D721Med (cell line): ENCODE results near the gene MAN1A2.

Experiments used
- DNase-seq: peaks from one replicate; pipeline ENCODE4 v3.0.0; 2011; ENCODE audit warnings: low spot score; ENCODE audit not compliant: insufficient read length
- FAIRE-seq: peaks from 2 replicates; lab custom pipeline; 2011; peaks lifted over from hg19 to GRCh38; lab: Jason Lieb, UNC
- TF ChIP-seq, protein P1 (sequence below): IDR thresholded peaks from 2 replicates; pipeline ENCODE4 v1.5.1; 2012; ENCODE audit warnings: mild to moderate bottlenecking, control low read depth; ENCODE audit not compliant: insufficient read depth; ENCODE audit errors: missing control alignments

MAN1A2 gene

GRCh38 chr1:117563492-117563875 lies 196.2 kb downstream of the MAN1A2 start:
- DNase-seq (no peak), FAIRE-seq (no peak)
- TF ChIP-seq, protein P1, sequence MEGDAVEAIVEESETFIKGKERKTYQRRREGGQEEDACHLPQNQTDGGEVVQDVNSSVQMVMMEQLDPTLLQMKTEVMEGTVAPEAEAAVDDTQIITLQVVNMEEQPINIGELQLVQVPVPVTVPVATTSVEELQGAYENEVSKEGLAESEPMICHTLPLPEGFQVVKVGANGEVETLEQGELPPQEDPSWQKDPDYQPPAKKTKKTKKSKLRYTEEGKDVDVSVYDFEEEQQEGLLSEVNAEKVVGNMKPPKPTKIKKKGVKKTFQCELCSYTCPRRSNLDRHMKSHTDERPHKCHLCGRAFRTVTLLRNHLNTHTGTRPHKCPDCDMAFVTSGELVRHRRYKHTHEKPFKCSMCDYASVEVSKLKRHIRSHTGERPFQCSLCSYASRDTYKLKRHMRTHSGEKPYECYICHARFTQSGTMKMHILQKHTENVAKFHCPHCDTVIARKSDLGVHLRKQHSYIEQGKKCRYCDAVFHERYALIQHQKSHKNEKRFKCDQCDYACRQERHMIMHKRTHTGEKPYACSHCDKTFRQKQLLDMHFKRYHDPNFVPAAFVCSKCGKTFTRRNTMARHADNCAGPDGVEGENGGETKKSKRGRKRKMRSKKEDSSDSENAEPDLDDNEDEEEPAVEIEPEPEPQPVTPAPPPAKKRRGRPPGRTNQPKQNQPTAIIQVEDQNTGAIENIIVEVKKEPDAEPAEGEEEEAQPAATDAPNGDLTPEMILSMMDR: no peak

DNA sequence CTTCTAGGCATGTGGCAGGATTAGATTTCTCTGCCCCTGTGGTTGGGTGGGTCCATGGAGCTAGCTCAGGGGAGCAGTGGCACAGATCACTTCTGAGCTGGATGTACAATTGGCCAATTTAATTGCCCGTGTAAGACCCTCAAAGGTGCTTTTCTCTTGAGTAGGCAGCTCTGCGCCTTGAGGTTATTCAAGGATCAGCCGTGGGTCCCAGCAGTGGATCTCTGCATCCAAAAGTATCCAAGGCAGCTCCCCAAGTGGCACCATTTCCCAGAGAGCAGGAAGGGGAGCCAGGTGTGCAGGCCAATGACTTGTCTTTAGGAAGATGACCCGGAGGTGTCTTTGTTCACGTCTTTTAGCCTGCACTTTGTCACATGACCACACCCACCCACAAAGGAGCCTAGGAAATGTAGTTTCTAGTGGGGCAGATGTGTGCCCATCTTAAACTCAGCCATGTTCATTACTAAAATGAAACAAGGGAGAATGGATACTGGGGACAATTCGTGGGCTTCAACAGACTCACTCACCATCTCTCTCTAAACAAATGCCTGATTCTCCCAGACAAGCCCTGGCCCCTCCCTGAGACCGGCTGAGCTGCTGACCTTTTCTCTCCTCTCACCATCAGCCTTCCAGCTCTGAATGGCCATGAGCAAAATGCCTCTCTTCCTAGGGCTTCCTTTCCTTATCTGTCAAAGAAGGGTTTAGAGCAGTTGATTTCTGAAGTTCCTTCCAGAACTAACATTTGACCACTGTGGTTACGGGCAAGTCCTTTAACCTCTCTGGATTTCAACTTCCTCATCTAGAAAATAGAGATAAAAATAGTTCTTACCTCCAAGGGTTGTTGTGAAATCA lies 197.2 kb downstream of the MAN1A2 start:
- no peak for FAIRE-seq
- TF ChIP-seq, protein P1: no peak
- no peak for DNase-seq

DNA sequence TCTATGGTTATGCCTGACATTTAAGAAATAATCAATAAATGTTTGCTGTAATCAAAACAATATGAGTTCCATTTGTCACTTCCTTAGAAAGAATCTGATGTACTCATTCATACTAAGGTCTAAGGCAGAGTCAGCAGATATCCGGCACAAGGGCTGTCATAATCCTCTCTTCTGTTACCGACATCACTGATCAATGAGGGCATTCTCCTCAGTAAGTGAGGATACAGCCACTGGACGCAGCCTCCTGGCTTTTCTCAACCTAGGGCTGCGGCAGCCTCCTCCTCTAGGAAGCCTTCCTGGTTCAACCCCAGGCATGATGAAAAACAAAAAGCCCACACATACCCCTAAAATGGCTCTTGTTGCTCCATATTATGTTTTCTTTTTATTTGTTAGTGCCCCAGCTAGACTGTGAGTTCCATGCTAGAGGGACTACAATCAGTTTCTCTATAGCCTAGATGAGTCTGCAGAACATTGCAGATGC lies 197.9 kb downstream of the MAN1A2 start:
- DNase-seq (no peak), FAIRE-seq (no peak)
- TF ChIP-seq, protein P1: no peak

DNA sequence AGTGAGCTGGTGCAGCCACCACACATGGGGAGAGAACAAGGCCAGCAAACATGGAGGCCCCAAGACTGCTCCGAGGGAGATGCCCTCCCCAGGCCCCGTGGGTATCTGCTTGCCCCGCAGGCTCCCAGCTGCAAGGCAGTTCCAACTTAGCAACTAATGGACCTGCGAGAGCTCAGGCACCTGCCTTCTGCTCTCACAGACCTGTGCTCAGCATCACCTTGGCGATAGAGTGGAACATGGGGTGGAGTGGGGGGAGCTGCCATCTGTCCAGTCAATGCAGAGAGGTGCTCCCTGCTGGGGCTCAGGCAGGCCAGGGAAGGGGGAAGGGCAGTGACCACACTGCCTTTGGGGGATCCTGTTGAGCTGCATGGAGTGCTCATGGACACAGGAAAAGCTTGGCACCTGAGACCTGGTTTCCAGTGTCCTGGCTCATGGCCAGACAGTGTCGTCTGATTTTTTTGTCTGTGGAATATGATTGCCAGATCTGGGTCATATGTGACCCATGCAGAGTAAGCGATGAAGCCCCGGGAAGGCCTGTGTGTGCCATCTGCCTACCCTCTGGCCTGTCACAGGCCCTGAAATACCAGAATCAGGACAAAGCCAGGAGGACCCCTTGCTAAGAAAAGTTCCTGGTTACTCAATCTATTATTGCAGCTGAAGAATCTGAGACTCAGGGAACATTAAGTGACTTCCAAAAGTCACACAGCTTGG lies 198.7 kb downstream of the MAN1A2 start:
- no peak for FAIRE-seq
- TF ChIP-seq, protein P1: no peak

DNA sequence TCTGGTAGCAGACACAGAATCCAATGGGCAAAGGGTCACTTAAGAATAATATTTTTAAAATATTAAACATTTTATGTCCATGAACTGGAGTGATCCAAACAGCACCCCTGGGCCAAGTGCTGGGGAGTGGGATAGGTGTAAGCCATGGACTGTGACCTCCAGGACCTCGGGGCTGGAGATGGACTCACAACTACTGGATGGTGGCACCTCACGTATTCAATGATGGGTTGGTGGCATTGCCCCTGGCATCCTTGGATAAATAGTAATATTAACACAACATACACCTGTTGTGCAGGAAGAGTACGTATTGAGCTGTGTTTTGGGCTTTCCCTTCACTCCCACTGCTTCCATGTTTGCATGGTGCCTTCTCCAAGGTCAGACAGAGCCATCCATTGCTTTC lies 199.3 kb downstream of the MAN1A2 start:
- no peak for DNase-seq
- TF ChIP-seq, protein P1: no peak
- no peak for FAIRE-seq

More for the DNA sequence above, 198.7 kb downstream of the MAN1A2 start:
- no peak for DNase-seq

DNA sequence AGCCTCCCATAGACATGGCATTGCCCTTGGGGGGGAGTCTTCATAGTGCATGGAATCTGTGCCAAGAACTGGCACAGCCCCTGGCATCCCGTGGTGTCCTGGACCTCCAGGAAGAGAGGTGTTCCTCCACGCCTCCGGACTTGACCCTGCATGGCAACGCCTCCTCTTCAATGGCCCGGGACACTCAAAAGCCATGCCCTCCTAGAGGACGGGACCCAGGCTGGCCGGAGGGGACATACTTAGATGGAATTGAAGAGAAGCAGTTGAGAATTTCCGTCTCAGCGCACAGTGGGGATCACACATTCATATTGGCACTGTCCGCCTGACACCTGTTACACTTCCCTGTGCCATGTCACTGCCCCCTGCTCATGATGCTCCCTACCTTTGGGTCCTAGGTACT lies 200.2 kb downstream of the MAN1A2 start:
- DNase-seq: no peak
- TF ChIP-seq, protein P1: no peak
- FAIRE-seq: no peak

GRCh38 chr1:117567976-117568375 lies 200.7 kb downstream of the MAN1A2 start:
- DNase-seq: no peak
- TF ChIP-seq, protein P1: no peak
- FAIRE-seq: no peak
